Gastroesophageal sphincter (tissue), 3 donors: ENCODE measurements around the gene TACR1.

Experiments used
- POLR2A ChIP-seq, 2 donors: fragments of 450-650 bp; IDR thresholded peaks; one replicate each; pipeline ENCODE4 v1.6.1; 2017; ENCODE audit warnings: antibody characterized with exemption in 2 of 2, mild to moderate bottlenecking in 2 of 2, moderate library complexity in 1 of 2
- TF ChIP-seq, protein P1 (sequence below), 4 experiments: fragments of 200-600 bp in 2 of 4; fragments of 450-650 bp in 2 of 4; sonication (generic) in 1 of 4; IDR thresholded peaks; one replicate each; pipeline ENCODE4 v1.5.1; 2017 to 2019; ENCODE audit warnings: antibody characterized with exemption in 4 of 4, mild to moderate bottlenecking in 2 of 4, moderate library complexity in 2 of 4

DNA sequence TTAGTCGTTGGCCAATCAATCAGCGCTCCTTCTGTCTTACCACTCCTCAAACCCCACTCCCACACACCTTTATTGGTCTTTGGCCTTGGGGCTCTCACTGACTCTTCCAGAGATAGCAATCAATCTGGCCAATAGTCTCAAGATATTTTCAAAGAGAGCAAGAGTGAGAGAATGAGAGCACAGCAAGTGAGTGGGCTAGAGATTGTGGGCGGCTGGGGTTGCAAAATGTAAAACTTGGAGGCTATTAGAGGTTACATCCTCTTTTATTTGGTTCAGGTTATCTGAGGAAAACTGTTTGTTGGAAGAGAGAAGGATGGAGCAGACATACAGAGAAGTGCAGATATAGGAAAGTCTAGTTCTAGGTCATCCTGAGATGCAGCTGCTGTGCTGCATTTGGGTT lies 32.8 kb downstream of the TACR1 start:
- no peak for TF ChIP-seq POLR2A (IDR thresholded peaks at IDR 0.05)
- TF ChIP-seq, protein P1, sequence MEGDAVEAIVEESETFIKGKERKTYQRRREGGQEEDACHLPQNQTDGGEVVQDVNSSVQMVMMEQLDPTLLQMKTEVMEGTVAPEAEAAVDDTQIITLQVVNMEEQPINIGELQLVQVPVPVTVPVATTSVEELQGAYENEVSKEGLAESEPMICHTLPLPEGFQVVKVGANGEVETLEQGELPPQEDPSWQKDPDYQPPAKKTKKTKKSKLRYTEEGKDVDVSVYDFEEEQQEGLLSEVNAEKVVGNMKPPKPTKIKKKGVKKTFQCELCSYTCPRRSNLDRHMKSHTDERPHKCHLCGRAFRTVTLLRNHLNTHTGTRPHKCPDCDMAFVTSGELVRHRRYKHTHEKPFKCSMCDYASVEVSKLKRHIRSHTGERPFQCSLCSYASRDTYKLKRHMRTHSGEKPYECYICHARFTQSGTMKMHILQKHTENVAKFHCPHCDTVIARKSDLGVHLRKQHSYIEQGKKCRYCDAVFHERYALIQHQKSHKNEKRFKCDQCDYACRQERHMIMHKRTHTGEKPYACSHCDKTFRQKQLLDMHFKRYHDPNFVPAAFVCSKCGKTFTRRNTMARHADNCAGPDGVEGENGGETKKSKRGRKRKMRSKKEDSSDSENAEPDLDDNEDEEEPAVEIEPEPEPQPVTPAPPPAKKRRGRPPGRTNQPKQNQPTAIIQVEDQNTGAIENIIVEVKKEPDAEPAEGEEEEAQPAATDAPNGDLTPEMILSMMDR (IDR thresholded peaks at IDR 0.05), result no peak
